Measurements from ENCODE around the gene RSPH3.
"Not testable (repeated sequence)": the region's sequence is repeated elsewhere in the genome, so short reads cannot be mapped to it uniquely, and the experiment has no call there.

RSPH3 gene

DNA sequence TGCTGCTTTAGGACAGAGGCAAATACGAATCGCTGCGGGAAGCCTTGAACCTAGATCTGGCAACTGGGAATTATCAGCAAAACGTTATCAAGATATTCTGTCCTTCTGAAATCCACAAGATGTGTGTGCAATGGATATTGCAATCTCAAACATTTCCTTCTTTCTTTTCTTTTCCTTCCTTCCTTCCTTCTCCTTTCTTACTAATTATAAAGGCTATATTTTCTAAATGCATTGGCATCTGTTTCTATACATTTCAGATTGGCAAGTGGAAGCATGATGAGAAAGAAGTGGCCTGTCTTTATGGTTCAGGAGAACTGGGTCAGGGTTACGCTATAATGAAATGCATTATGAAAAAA, 42.8 kb upstream of the RSPH3 start:
- no peak for DNase-seq (ENCODE audit: low read depth)
- TF ChIP-seq, protein P1, sequence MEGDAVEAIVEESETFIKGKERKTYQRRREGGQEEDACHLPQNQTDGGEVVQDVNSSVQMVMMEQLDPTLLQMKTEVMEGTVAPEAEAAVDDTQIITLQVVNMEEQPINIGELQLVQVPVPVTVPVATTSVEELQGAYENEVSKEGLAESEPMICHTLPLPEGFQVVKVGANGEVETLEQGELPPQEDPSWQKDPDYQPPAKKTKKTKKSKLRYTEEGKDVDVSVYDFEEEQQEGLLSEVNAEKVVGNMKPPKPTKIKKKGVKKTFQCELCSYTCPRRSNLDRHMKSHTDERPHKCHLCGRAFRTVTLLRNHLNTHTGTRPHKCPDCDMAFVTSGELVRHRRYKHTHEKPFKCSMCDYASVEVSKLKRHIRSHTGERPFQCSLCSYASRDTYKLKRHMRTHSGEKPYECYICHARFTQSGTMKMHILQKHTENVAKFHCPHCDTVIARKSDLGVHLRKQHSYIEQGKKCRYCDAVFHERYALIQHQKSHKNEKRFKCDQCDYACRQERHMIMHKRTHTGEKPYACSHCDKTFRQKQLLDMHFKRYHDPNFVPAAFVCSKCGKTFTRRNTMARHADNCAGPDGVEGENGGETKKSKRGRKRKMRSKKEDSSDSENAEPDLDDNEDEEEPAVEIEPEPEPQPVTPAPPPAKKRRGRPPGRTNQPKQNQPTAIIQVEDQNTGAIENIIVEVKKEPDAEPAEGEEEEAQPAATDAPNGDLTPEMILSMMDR (conservative IDR thresholded peaks at IDR 0.05; ENCODE audit: low read length): no peak
- no peak overlapping the region for H3K4me3 ChIP-seq (ENCODE audit: low read length)

DNA sequence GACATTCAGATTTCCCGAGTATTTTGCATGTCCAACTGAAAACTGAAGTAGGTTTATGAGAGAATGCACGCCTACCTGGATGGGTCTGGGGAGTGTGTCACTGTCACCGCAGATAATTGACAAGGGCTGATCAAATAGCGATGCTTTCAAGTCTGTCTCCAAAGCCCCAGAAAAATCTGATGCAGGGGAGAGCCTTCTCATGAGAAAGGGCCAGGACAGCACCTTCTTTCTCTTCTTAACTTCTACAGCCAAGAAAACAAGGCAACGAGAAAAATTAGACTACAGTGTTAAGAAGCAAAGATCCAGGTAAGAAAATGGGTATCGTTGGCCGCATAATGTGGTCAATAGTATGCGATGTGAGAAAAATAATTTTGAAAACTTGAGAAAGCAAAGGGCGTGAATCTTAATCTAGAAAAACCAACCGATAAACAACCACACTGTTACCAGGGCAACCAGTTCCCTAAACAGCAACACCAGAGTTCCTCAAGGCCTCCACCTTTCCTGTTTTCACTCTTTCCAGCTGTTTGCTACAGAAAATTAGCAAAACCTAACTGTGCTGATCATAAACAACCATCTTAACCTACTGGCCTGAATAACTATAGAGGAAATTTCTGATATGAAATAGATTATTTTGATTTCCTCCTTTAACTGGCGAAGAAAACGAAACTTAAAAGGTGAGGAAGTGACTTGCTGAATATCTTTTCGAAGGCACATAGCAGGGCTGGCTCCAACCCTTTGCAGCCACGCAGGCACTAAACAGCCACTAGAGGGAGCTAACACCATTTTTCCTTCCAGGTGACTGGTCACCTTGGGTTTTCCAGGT, 42.2 kb upstream of the RSPH3 start:
- DNase-seq (ENCODE audit: low read depth): peak; percentile 33
- TF ChIP-seq, protein P1 (conservative IDR thresholded peaks at IDR 0.05; ENCODE audit: low read length): peak; percentile 98
- no peak overlapping the region for H3K4me3 ChIP-seq (ENCODE audit: low read length)

DNA sequence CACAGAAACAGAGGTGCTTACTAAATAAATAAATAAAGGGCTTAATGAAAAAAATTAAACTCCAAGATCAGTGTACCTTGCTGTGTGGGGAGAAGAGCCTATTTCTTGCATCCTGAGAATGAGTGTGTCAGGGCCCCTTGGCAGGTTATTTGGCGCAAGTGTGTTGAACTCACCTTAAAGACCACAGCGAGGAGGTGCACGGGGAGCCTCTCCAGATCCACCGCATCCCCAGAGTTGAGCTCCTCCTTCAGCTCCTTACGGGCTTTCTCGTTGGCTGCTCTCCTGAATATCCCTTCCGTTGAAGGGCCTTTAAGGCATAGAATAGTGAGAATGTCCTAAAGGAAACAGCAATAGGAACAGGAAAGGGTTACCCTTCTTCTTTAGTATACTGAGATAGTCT, 41.2 kb upstream of the RSPH3 start:
- no peak for DNase-seq (ENCODE audit: low read depth)
- no peak overlapping the region for H3K4me3 ChIP-seq (ENCODE audit: low read length)
- TF ChIP-seq, protein P1 (conservative IDR thresholded peaks at IDR 0.05; ENCODE audit: low read length): no peak

DNA sequence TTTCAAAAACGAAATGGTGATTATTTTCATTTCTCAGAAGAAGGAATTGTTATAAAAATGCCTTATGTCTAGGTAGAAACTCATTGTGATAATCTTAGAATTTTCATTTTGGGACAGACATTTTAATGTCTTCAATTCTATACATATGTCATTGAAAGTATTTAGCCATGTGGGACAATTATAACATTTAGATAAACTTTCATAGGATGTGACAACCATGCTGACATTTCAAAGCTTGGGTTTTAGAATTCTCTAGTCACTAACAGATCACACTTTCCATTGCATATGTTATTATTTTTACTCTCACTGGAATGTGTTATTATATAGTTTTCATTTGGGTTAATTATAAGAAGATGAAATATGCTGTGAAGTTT, 39.9 kb upstream of the RSPH3 start:
- H3K4me3 ChIP-seq (ENCODE audit: low read length): no peak overlapping the region
- no peak for DNase-seq (ENCODE audit: low read depth)
- TF ChIP-seq, protein P1 (conservative IDR thresholded peaks at IDR 0.05; ENCODE audit: low read length): no peak

DNA sequence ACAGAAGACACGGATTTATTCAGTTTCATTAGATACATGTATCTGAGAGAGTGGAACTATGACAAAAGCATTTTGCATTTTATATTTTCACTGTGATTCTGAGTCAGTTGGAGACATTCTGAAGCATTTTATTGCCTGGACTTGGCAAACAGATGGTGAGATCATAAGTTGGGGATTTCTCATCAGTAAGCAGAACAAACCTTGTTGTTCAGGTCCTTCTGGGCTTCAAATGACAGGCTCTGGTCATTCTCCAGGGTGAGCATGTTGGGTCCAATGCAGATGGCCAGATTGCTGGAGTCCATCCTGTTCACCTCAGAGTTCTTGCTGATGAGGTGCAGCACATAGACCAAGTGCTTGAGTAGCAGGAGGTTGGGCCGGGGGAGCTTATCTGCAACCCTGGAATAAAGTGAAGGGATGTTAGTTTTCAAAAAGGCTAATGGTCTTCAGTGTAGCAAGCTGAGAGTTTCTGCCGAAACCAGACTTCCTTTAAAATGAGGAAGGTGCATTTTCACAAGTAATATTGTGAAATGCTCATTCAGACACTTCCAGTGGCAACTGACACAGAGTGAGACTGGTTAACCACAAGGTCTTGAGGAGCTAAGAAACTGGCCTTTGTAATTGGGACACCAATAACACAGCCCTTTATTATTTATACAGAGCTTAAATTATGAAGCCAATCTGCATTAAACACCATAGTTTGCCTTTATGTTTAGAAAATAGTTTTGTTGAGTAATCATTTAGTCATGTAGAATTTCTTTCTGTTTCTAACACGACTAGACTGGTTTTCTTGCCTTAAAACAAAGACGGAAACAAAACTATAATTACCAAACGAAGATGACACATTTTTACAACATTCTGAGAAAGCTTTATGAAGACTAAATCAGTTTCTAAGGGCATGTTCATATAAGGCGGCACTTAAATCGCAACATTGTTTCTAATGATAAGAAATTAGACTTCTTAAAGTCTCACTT, 39.2 kb upstream of the RSPH3 start:
- TF ChIP-seq, protein P1 (conservative IDR thresholded peaks at IDR 0.05; ENCODE audit: low read length): no peak
- H3K4me3 ChIP-seq (ENCODE audit: low read length): no peak overlapping the region
- DNase-seq (ENCODE audit: low read depth): peak; percentile 55

DNA sequence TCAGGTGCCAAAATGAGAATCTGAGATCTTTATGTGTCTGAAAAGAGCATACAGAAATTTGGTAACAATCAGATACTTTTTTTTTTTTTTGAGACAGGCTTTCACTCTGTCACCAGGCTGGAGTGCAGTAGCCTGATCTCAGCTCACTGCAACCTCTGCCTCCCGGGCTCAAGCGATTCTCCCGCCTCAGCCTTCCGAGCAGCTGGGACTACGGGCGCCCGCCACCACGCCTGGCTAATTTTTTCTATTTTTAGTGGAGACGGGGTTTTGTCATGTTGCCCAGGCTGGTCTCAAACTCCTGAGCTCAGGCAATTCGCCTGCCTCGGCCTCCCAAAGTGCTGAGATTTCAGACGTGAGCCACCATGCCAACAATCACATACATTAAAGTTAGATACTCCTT, 38.3 kb upstream of the RSPH3 start:
- not testable (repeated sequence) for DNase-seq (ENCODE audit: low read depth); H3K4me3 ChIP-seq (ENCODE audit: low read length)

DNA sequence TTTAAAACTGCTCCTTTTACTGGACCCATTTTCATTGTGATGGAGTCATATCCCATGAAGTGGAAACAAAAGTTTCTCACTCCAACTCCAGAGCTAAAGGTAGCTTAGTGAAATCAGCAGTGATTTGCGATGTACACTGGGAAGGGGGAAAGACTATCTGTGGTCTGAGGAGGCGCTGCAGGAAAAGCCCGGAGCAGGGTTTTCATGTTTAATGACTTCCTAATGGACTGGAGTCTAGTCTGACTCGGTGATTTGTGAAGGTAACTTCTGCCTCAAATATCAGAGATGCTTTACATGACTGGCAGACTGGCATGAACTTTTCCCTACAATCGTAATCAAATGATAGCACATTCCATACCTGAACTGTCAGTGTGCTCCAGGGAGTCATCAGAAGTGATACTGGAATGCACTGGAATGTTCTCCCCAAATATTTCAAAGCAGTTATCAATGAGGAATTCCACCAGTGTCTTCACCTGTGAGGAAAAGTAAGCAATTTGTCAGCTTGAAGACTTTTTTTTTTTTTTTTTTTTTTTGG, 37.8 kb upstream of the RSPH3 start:
- TF ChIP-seq, protein P1 (conservative IDR thresholded peaks at IDR 0.05; ENCODE audit: low read length): no peak
- DNase-seq (ENCODE audit: low read depth): no peak
- H3K4me3 ChIP-seq (ENCODE audit: low read length): no peak overlapping the region

Measured in AG10803 (cell line).